GM15510 (cell line): ENCODE data around the gene SGK1.

ENCODE experiments used
- POLR2A ChIP-seq: IDR thresholded peaks from 3 replicates; pipeline ENCODE4 v1.6.1; 2011; ENCODE audit warnings: borderline replicate concordance; ENCODE audit not compliant: insufficient read length; ENCODE audit errors: extremely low read depth

The SGK1 gene

DNA sequence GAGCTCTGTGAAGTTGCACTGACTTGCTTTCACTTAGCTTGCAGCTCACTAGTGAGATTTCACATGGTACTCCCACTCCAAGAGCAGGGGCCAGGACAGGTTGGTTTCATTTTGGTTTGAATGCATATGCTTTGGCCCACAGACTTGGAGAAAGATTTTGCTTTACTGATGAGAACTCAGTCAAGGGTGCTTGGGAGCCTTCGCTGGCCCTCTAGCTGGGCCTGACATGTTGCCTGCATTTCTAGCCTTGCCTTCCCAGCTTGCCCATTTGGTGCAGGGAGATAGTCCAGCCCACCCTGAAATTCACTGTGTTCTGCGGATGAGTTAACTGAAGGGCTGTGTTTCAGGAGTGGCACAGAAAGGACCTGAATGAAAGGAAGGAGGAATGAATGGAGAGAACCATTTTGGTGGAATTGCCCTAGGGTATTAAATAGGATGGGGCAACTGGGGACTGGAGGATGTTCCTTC, 1.9 kb downstream of the SGK1 start:
- TF ChIP-seq POLR2A, result no peak

DNA sequence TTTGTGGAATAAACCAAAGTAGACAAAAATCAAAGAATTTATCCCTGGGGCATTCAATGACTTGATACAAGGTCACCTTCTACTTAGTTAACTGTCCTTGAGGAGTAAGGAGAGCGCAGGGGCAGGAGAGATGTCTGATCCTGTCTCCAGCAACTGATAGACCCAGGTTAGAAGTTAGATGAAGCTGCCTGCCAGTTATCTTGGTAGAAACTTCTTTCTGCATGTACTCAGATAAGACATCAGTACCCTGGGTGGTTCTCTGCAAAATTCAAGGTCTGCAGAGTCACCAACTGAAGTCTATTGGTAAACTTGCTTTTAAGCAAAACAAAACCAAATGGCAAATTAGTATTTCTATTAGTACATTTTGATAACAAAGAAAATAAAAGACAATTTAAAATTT, 2.7 kb downstream of the SGK1 start:
- no peak for TF ChIP-seq POLR2A

DNA sequence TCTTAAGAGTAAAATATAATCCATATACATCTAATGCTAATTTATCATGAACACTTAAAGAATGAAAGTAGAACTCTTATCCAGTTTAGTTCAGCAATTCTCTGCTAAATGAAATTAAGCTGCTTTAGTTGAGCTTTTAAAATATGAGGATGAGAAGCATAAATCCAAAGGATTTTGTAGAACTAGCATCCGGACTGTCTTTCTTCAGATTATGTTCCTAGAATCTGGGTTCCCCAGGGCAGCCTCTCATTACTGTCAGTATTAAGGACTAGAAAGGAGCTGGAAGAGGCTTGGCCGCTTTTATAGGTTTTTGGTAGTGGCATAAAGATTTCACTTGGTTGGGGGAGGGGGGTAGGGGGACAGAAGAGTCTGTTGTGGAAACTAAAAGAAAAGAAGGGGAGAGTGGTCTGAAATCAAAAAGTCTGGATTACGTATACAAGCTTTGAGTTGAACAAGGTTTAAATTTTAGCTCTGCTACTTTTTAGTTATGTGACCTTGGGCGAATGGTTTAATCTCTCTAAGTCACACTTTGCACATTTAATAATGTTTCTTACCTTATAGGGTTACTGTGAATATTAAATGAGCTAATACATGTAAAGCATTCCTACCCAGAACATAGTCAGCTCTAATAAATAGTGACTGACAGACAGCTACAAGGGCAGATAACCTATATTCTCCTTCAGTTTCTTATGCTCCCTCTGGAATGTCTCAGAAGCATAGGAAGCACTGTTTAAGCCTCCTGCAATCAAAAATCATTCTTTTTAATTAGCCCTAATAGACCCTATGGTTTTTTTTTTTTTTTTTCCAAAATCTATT, 3.7 kb downstream of the SGK1 start:
- TF ChIP-seq POLR2A, result no peak

DNA sequence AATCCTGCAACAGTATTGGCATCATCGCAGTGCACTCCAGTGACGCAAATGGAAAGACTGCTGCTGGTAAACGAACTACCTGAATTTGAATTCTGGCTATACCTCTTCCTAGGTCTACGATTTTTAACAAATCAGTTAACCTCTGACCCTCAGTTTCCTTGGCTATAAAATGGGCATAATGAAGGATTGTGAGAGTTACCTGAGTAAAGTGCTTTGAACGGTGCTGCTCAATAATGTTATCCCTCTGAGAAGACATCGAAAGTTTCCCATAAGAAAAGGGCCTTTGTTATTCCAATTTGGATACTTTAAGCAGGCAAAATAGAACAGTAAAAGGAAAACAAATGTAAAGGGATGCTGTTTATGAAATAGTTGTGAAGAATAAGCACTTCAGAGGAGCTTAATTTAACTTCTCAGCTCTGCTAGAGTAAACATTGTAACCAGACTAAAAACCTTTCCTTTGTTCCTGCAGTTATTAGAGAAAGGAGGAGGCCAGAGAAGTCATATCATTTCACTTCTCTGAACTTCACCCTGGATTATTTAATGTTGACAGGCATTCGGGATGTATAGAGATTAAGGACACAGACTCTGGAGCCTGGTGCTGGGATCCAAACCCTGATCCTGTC, 5.8 kb downstream of the SGK1 start:
- TF ChIP-seq POLR2A, result no peak

DNA sequence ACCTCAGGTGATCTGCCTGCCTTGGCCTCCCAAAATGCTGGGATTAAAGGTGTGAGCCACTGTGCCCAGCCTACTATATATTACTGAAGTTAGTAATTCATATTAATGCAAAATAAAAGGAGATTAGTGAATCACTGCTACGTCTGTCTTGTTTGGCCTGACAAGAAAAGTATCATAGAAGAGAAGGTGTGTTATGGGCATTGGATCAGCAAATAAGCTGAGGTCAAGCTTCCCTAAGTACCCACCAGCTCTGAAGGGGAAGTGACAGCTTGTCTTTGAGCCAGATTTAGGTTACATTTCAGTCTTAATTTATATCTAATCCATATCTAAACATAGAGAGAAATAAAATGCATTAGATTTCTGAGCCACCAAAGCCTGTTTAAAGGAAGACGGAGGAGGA, 7.1 kb downstream of the SGK1 start:
- no peak for TF ChIP-seq POLR2A

DNA sequence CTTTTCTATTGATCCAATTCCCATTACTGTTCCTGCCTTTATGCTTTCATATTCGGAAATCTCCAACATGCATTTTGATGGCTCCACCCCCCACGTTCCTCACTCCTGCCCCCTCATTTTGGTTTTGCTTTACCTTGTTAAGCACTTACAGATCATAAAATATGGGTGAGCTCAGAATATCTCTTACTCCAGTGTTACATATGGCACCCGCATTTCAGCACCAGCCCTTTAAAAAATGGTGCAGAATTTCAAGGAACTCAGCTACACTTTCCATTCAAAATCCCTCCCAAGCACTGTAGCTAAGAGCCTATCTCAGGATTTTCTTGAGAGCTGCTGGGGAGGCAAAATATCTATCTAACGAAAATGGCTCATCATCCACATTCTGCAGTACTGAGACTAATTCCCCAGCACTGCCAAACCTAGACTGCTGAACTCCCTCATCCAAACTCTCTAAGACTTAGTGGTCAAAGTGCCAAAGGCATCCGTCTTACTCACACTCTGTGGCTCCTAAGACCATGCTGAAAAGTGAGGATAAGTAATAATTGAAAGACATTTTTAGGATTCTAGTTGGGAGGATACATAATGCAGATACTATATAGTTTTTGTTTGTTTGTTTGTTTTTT, 7.8 kb downstream of the SGK1 start:
- no peak for TF ChIP-seq POLR2A

DNA sequence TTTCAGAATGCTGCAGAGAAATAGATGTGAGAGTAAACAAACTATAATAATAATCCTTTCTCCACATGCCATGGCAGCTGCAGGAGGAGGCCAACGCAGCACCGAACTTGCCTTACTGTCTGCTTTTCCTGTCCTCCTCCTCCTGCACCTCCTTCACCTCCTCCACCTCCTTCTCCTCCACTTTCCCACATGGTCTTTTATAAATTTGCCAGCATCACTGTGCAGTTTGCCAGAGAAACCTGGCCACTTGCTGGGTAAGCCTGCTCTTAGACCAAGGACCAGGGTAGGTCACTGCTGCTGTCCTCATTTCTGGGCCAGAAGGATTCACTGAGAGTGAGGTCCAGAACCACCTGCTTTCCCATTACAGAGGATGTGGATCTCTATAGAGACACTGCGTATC, 8.7 kb downstream of the SGK1 start:
- TF ChIP-seq POLR2A, result no peak

DNA sequence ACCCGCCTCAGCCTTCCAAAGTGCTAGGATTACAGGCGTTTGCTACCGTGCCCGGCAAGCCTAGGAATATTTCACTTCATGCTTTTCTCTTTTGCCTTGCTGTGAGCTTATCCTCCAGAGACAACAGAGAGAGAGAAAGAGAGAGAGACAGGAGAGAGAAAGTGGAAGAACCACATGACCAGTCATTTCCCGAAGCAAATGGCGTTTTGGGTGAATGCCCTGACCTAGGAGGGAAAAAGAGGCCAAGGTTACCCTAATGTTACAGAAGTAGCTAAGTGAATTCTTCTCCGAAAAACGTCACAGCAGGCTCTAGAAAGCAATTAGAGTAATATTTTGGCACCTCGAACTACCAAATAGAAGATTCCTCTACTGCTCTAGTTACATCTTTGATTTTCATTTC, 9.1 kb downstream of the SGK1 start:
- TF ChIP-seq POLR2A, result no peak

DNA sequence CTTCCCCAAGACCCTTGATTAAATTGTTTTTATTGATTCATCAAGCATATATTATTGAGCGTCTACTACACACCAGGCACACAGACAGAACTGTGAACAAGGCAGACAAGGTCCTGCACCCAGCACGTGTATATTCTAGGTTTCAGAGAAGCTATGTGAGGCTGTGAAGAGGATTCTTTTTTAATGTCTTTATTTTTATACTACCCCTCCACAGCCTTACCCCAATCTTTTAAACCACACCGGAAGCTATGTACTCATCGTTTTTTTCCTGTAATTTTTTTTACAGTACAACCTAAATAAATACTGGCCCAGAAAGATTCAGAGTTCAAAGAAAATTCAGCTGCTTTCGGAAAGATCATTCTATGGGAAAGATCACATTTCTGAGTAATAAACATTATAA, 10.0 kb downstream of the SGK1 start:
- no peak for TF ChIP-seq POLR2A

DNA sequence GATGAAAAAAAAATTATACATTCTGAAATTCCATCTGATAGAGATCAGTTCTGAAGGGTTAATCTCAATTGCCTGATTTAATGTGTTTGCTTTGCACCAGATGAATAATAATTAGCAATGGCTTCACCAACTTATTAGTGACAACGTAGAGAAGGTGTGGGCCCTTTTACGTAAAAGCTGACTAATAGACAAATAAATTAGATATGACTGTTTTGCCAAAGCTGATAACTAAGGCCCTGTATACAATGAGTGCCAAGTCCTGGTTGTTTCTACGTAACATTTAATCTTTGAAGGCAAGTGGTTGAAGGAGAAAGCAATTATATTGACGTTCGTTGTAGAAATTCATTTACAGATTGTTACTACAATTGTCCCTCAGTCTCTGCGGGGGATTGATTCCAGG, 10.8 kb downstream of the SGK1 start:
- TF ChIP-seq POLR2A, result no peak

DNA sequence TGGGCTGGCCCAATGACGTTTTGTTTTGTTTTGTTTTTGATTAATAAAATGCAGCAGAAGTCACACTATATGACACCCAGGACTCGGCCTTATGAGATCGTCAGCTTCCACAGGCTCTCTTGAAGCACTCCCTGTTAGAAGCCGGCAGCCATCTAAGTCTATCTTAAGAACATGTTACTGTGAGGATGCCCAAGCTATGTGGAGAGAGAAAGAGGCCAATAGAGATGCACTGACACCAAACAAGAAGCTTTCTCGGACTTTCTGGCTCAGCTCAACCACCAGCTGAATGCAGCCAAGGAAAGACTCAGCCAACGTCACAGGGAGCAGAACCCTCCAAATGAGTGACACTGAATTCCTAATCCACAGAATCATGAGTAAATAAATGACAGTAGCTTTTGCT, 14.0 kb downstream of the SGK1 start:
- TF ChIP-seq POLR2A, result no peak

DNA sequence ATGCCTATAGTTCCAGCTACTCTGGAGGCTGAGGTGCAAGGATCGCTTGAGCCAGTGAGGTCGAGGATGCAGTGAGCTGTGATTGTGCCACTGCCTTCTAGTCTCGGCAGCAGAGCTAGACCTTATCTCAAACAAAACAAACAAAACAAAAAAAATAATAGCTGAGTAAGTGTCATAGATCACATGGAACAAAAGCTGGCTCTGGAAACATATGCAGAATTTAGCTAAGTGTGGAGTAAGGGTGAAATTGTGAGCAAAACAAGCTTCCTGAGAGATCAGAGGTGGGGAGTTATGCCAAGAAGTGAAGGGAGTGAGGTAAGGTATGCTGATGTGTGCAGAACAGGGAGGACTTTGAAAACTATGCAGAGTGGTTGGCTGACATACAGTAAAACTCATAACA, 18.7 kb downstream of the SGK1 start:
- no peak for TF ChIP-seq POLR2A

DNA sequence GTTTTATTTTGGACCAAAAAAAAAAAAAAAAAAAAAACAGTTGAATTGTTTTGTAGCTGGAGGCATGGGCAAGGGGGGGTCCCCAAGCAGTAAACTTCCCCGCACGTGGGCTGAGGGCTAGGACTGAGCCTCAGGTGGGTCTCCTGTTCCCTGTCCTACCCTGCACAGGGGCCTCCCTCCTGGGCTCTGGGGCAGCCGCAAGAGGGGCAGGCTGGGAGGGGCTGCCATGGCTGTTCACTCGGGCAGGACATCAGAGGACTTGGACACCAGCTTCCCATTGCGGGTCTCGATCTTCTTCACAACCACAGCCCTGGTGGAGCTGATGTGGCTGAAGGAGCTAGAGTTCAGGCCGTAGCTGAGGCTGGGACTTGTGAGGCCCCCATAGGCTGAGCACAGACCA, 21.1 kb downstream of the SGK1 start:
- no peak for TF ChIP-seq POLR2A

DNA sequence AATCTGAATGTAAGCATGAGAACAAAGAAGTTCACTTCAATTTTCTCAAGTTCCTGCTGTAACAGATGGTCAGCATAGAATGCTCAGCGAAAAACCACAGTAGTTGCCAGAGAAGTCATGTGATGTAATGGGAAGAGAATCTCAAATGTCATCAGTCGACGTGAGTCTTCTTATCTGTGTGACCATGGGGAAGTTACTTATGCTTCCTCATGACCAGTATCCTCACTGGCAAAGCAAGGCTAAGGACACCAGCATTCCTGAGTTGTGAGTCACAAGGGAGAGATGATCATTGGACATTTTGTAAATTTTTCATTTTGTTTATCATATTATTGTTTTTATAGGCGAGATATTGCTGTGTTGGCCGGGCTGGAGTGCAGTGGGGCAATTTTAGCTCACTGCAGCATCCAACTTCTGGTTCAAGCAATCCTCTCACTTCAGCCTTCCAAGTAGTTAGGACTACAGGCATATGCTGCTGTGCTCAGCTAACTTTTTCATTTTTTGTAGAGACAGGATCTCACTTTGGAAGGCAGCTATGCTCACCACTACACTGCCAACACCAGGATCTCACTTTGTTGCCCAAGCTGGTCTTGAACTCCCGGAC, 21.9 kb downstream of the SGK1 start:
- TF ChIP-seq POLR2A, result no peak

DNA sequence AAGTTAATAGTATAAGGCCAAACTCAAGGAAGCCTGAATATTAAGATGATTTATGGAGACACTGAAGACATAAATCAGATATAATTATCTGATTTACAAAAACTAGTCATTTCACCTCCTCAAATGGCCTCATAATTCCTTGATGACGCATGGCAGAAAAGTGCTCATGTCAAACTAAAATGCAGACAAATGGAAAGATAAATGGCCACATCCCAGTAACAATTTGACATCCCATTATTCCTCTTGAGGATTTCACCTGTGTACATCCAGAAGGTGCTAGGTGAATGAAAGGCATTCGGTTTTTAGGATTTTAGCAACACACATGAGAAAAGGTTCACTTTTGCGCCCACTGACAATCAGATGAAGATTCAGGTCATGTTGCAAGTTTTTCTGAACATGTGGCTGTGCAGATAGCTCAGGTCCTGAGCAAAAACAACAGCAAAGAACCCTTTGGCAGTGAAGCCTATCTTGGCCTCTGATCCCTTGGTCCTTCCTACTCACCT, 24.2 kb downstream of the SGK1 start:
- no peak for TF ChIP-seq POLR2A
